HG02763 (cell line): ENCODE measurements around the gene EARS2.
"Not testable (repeated sequence)": the region's sequence is repeated elsewhere in the genome, so short reads cannot be mapped to it uniquely, and the experiment has no call there.

Source experiments
- ATAC-seq: cut with Tn5 transposase; IDR thresholded peaks from one replicate; pipeline ENCODE4 v1.9.1; 2021; ENCODE audit warnings: mild to moderate bottlenecking, moderate library complexity; ENCODE audit not compliant: unreplicated experiment

The EARS2 gene

GRCh38 chr16:23556881-23557778, at the start of gene EARS2, which contains the start of gene UBFD1:
EARS2 (minus strand) TSS chr16:23557350; CDS start chr16:23557343, 7 bp downstream.
UBFD1 (plus strand) TSS chr16:23557727; CDS start chr16:23557743, 16 bp downstream.
- peak; percentile 92 for ATAC-seq

GRCh38 chr16:23597003-23597756, 40.0 kb upstream of the EARS2 start:
- ATAC-seq = no peak

GRCh38 chr16:23595951-23596720, 39.0 kb upstream of the EARS2 start, which contains the start of gene NDUFAB1:
NDUFAB1 (minus strand) TSS chr16:23596316; CDS start chr16:23596290, 26 bp downstream.
- ATAC-seq = peak; percentile 93

- peak; percentile 12 for ATAC-seq
Observed at GRCh38 chr16:23595246-23595950, 38.2 kb upstream of the EARS2 start.

DNA sequence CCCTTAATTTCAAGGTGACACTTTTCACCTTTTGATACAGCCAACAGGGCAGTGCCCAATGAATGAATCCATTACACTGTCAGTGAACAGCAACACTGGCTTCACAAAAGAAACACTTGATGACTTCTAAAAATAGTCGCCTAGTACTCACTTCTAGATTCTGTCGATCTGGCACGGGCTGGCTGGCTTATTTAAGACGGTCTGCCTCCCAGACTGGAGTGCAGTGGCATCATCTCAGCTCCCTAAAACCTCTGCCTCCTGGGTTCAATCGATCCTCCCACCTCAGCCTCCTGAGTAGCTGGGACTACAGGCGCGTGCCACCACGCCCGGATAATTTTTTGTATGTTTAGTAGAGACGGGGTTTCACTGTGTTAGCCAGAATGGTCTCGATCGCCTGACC, 37.0 kb upstream of the EARS2 start:
- no peak for ATAC-seq

DNA sequence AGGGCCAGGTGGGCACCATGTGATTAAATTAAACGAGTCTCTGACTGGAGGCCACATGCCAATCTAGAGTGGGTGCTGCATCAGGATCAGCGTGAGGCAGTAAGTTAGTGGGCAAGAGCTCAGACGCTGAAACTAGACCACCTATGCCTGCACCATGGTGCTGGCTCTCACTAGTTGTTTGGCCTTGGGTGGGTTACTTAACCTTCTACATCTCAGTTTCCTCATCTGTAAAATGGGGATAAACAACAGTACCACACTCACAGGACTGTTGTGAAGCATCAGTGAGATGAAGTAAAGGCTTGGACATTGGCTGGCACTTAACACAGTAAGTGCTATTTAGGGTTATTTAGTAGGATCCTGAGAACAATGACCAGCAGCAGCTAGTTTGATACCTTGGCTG, 33.0 kb upstream of the EARS2 start:
- no peak for ATAC-seq

GRCh38 chr16:23587726-23588125, 30.6 kb upstream of the EARS2 start:
- ATAC-seq = no peak

- ATAC-seq = no peak
Observed at GRCh38 chr16:23584186-23585076, 27.3 kb upstream of the EARS2 start.

DNA sequence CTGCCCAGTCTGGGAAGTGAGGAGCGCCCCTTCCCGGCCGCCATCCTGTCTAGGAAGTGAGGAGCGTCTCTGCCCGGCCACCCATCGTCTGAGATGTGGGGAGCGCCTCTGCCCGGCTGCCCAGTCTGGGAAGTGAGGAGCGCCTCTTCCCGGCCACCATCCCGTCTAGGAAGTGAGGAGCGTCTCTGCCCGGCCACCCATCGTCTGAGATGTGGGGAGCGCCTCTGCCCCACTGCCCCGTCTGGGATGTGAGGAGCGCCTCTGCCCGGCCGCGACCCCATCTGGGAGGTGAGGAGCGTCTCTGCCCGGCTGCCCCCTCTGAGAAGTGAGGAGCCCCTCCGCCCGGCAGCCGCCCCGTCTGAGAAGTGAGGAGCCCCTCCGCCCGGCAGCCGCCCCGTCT, 26.1 kb upstream of the EARS2 start:
- ATAC-seq = not testable (repeated sequence)

DNA sequence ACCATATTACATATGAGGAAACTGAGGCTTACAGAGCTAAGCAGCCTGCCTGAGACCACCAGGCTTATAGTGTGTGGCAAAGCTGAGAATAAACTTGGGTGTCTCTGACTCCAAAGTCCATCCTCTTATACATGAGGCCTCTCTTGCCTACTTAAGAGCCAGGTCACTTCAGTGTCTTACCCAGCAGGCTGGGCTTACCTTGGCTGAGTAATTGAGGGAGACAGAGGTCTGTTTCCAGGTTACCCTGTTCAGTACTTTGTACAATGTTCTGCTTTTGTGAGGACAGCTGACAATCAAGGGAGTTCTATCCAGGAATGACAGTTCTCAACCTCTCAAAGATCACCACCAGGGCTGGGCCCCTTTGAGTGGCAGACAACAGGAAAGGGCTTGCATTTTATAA, 24.6 kb upstream of the EARS2 start:
- ATAC-seq = no peak

GRCh38 chr16:23580391-23580790, 23.2 kb upstream of the EARS2 start:
- ATAC-seq = no peak

GRCh38 chr16:23579371-23579770, 22.2 kb upstream of the EARS2 start:
- no peak for ATAC-seq

DNA sequence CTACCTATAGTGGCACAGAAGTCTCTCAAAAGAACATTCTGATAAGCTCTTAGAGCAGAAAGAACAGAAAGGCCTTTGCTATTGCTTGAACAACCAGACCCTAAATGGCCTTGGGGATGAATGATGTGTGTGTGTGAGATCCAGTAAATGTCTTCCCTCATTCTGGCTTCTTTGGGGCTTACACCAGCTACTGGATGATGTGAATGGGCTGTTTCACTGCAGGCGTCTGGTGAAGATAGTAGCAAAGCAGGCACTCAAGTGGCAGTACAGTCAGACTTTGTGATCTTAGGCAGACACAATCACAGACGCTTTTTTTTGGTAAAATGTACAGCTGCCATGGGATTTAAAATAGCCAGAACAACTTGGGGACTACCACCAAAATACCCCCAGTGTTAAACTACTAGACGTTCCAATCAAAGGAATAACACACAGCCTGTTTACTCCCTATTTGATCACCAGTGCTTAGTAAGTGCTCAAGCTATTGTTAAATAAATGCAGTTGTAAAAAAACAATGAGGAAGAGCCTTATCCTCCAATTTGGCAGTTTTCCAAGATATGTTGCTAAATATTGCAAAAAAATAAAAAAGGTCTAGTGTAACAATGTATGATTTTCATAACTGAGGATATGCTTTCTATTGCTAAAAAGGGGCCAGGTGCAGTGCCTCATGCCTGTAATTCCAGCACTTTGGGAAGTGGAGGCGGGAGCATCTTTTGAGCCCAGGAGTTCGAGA, 21.1 kb upstream of the EARS2 start:
- no peak for ATAC-seq

DNA sequence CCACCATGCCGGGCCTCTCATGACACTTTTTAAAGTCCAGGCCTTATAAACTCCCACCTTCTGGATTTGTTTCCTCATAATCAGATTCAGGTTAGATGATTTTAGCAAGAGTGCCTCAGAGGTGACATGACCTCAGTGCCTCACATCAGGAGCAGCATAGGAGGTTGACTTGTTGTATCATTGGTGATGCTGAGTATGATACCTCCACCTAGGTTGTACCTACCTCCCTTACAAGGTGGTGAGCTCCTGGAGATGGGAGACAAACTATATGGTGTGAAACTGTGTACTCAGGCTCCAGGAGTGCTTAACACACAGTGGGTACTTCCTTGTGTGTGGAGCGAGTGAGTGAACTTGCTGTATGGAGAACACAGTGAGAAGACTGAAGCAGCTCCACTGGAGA, 20.3 kb upstream of the EARS2 start:
- no peak for ATAC-seq

DNA sequence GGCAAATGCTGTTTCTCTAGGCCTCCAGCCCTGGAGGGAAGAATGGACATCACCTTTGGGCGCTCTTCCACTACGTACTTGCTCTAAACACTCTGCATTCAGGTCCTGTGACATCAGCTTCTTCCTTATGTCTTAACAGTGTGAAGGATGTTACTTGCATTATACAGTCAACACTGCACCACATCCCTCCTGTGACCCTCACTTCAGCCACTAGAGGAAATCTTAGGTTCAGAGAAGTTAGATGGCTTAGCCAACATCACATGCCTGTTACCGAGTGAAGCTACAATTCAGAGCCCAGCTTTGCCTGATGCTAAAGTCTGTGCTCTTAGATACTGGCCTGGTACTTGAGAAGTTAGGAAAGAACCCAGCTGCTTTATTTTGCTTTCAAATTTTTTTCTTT, 18.7 kb upstream of the EARS2 start:
- ATAC-seq = no peak

GRCh38 chr16:23573817-23574216, 16.7 kb upstream of the EARS2 start:
- ATAC-seq = no peak

- ATAC-seq = no peak
Observed at GRCh38 chr16:23572394-23572793, 15.2 kb upstream of the EARS2 start.

DNA sequence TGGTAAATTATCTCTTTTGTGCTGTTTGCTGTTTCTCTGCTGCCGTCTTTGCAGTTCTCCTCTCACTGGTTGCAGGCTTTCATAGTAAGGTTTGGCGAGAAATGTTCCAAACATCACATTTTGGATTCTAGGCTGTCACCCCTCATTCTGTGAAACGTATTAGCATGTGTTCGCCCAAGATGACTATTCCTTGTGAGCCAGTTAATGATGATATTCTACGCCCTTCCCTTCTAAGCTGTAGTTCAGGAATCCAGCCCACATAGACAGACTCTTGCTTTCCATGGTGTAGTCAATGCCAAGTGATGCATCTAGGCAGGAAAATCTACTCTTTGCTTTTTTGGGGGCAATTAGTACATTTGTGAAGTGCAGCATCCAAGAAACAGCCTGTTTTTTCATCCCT, 14.7 kb upstream of the EARS2 start:
- ATAC-seq = no peak
